Natural killer cell (primary cell): ENCODE results near the gene EOLA1. TPM values are rescaled to one million over a fixed set of nuclear protein-coding genes. Genes with fewer than 3 reads are reported as not detected.
"Not testable (repeated sequence)": the region's sequence is repeated elsewhere in the genome, so short reads cannot be mapped to it uniquely, and the experiment has no call there.

ENCODE experiments used
- ATAC-seq, 3 donors: fragments of 150-1000 bp in 2 of 3; fragments of 200-7000 bp in 1 of 3; cut with Tn5 transposase; 1 replicate in 1 of 3; 2 replicates in 2 of 3; pipeline ENCODE4 v1.10.0; 2021; ENCODE audit warnings: mild to moderate bottlenecking in 2 of 3, moderate library complexity in 2 of 3
- DNase-seq, 2 donors: peaks; one replicate each; pipeline versions ENCODE4 v3.0.0 to v3.0.0-alpha.2; 2013 to 2021; ENCODE audit warnings: mixed read lengths in 1 of 2
- H3K27ac ChIP-seq: one replicate; pipeline ENCODE4 v1.5.1; 2013; ENCODE audit warnings: mild to moderate bottlenecking, low read length
- H3K27me3 ChIP-seq: one replicate; pipeline ENCODE4 v1.6.1; 2013; ENCODE audit warnings: low read length; ENCODE audit not compliant: control insufficient read depth, insufficient read depth
- H3K36me3 ChIP-seq: one replicate; pipeline ENCODE4 v1.6.1; 2013; ENCODE audit warnings: low read length; ENCODE audit not compliant: control insufficient read depth, insufficient read depth
- H3K4me1 ChIP-seq: one replicate; pipeline ENCODE4 v1.6.1; 2013; ENCODE audit warnings: low read length; ENCODE audit not compliant: control insufficient read depth, insufficient read depth
- H3K4me3 ChIP-seq: one replicate; pipeline ENCODE4 v1.5.1; 2013; ENCODE audit warnings: low read length
- H3K9me3 ChIP-seq: one replicate; pipeline ENCODE4 v1.6.1; 2013; ENCODE audit warnings: low read length; ENCODE audit not compliant: control insufficient read depth, insufficient read depth
- H3K27ac Mint-ChIP-seq, 2 donors: one replicate each; pipeline ENCODE4 v1.8.0; 2022; ENCODE audit warnings: mild to moderate bottlenecking in 2 of 2, mixed read lengths in 2 of 2, moderate library complexity in 1 of 2
- H3K27me3 Mint-ChIP-seq, 2 donors: one replicate each; pipeline ENCODE4 v1.8.0; 2022; ENCODE audit warnings: low read depth in 2 of 2, mixed read lengths in 2 of 2
- H3K36me3 Mint-ChIP-seq: one replicate; pipeline ENCODE4 v1.8.0; 2022; ENCODE audit warnings: mixed read lengths
- H3K4me1 Mint-ChIP-seq, 2 donors: one replicate each; pipeline ENCODE4 v1.8.0; 2022; ENCODE audit warnings: mixed read lengths in 2 of 2
- H3K4me3 Mint-ChIP-seq: one replicate; pipeline ENCODE4 v1.8.0; 2022; ENCODE audit warnings: mild to moderate bottlenecking, moderate library complexity, mixed read lengths
- H3K9me3 Mint-ChIP-seq, 2 donors: one replicate each; pipeline ENCODE4 v1.8.0; 2022; ENCODE audit warnings: mixed read lengths in 2 of 2
- CTCF ChIP-seq: fragments of 200-600 bp; IDR thresholded peaks from one replicate; pipeline ENCODE4 v1.8.0; 2022; ENCODE audit warnings: antibody characterized with exemption
- WGBS: methylation state at CpG from one replicate; pipeline ENCODE4 v1.1.7; 2013; ENCODE audit warnings: missing lambda C conversion rate; ENCODE audit not compliant: insufficient coverage; 5-methylcytosine and 5-hydroxymethylcytosine counted together
- intact Hi-C: fragments of 100-400 bp; cut with micrococcal nuclease; formaldehyde crosslinking; loops from one replicate; pipeline ENCODE4 v1.14.2; 2022
- total RNA-seq, 4 donors: library from RNA; stranded (reverse); fragments of 120-200 nt in 1 of 4; gene quantifications; one replicate each; pipeline versions ENCODE4 v1.2.3 to v1.2.4, GENCODE V29; 2013 to 2022

Gene EOLA1
- total RNA-seq, 3 donors from 2014 or later (not counting 1 experiment from before 2014, with no cell fraction given) = 26.4 to 37.6 (median 36.7) TPM

- Histone ChIP-seq H3K9me3 (no peaks in the 10 kb centered on the region), H3K4me3 (peak overlapping the region; percentile 81), H3K4me1 (peaks cover 14% of the 10 kb centered on the region), H3K36me3 (peaks cover 3% of the 10 kb centered on the region), H3K27me3 (no peaks in the 10 kb centered on the region), H3K27ac (peak overlapping the region; percentile 100)
- ATAC-seq (no peak), DNase-seq (no peak)
- H3K27me3 Mint-ChIP-seq = no peaks in the 10 kb centered on the region
- intact Hi-C loops = no loop called here
- H3K4me1 Mint-ChIP-seq = peaks cover 6 to 27% of the 10 kb centered on the region in 2 donors
- peak overlapping the region; percentile 89 for H3K4me3 Mint-ChIP-seq
- H3K9me3 Mint-ChIP-seq = no peaks in the 10 kb centered on the region
- H3K27ac Mint-ChIP-seq = peak overlapping the region; percentile 95 to 96
- TF ChIP-seq CTCF = no peak
- WGBS = 11% methylated on average over 13 of the region's 13 CpGs
- H3K36me3 Mint-ChIP-seq = no peaks in the 10 kb centered on the region
These were observed 772 bp downstream of the EOLA1 start for GRCh38 chrX:149541521-149542047.

GRCh38 chrX:149545545-149546543, 5.0 kb downstream of the EOLA1 start:
- ATAC-seq, H3K27ac Mint-ChIP-seq: not testable (repeated sequence)

GRCh38 chrX:149546962-149547361, 6.2 kb downstream of the EOLA1 start:
- H3K9me3 ChIP-seq, H3K4me1 ChIP-seq, H3K27me3 ChIP-seq, H3K4me3 ChIP-seq, H3K4me1 Mint-ChIP-seq, H3K4me3 Mint-ChIP-seq, H3K36me3 Mint-ChIP-seq, H3K27ac ChIP-seq, H3K36me3 ChIP-seq, ATAC-seq, intact Hi-C loops, H3K27me3 Mint-ChIP-seq, DNase-seq, H3K27ac Mint-ChIP-seq, H3K9me3 Mint-ChIP-seq: not testable (repeated sequence)
- WGBS = no CpG with 5 or more reads among the region's 1 CpG

More at GRCh38 chrX:149545545-149546543, 5.0 kb downstream of the EOLA1 start:
- H3K36me3 ChIP-seq, H3K4me3 Mint-ChIP-seq, H3K4me3 ChIP-seq, H3K36me3 Mint-ChIP-seq, H3K27ac ChIP-seq, H3K9me3 ChIP-seq, H3K27me3 Mint-ChIP-seq, H3K9me3 Mint-ChIP-seq, H3K27me3 ChIP-seq, intact Hi-C loops: not testable (repeated sequence)
- WGBS = 89% methylated on average over 5 of the region's 29 CpGs
- H3K4me1 Mint-ChIP-seq = peaks cover 6 to 11% of the 10 kb centered on the region in 2 donors
- H3K4me1 ChIP-seq = peaks cover 11% of the 10 kb centered on the region
- DNase-seq = peak in 1 of 2 donors; percentile 41

GRCh38 chrX:149547782-149548181, 7.0 kb downstream of the EOLA1 start:
- H3K27ac Mint-ChIP-seq, H3K36me3 ChIP-seq, H3K9me3 Mint-ChIP-seq, H3K36me3 Mint-ChIP-seq, ATAC-seq, DNase-seq, H3K27me3 ChIP-seq, H3K27ac ChIP-seq, H3K4me3 Mint-ChIP-seq, H3K27me3 Mint-ChIP-seq, H3K4me1 ChIP-seq, H3K4me1 Mint-ChIP-seq, H3K4me3 ChIP-seq, intact Hi-C loops, H3K9me3 ChIP-seq: not testable (repeated sequence)
- no CpG with 5 or more reads among the region's 3 CpGs for WGBS

- H3K36me3 Mint-ChIP-seq, H3K9me3 ChIP-seq, intact Hi-C loops, H3K4me1 ChIP-seq, H3K27me3 Mint-ChIP-seq, H3K4me1 Mint-ChIP-seq, H3K27ac ChIP-seq, H3K4me3 Mint-ChIP-seq, H3K27ac Mint-ChIP-seq, DNase-seq, H3K27me3 ChIP-seq, H3K9me3 Mint-ChIP-seq, H3K36me3 ChIP-seq, H3K4me3 ChIP-seq, ATAC-seq: not testable (repeated sequence)
- no CpG with 5 or more reads among the region's 6 CpGs for WGBS
These were observed 8.9 kb downstream of the EOLA1 start, which contains the start of gene HSFX3 for GRCh38 chrX:149549701-149550100. Gene HSFX3, minus strand, starts transcription at chrX:149549924. Its CDS starts 72 bp downstream, at chrX:149549852.

GRCh38 chrX:149550454-149550853, 9.6 kb downstream of the EOLA1 start:
- ATAC-seq = peak; percentile 57 to 85 (median 59)
- H3K9me3 ChIP-seq, H3K27me3 ChIP-seq, H3K4me1 Mint-ChIP-seq, H3K27ac Mint-ChIP-seq, DNase-seq, H3K4me3 Mint-ChIP-seq, H3K36me3 Mint-ChIP-seq, H3K4me3 ChIP-seq, H3K4me1 ChIP-seq, H3K27me3 Mint-ChIP-seq, H3K9me3 Mint-ChIP-seq, intact Hi-C loops, H3K27ac ChIP-seq, H3K36me3 ChIP-seq: not testable (repeated sequence)
- WGBS = 14% methylated on average over 1 of the region's 1 CpG
